Omental fat pad (tissue), 4 donors: Measurements from ENCODE around the gene GALNT14. TPM values are rescaled to one million over a fixed set of nuclear protein-coding genes. Genes with fewer than 3 reads are reported as not detected.

ENCODE experiments used
- ATAC-seq: fragments of 150-250 bp; one replicate; pipeline ENCODE4 v1.9.1; 2016; ENCODE audit warnings: mild to moderate bottlenecking, moderate library complexity; ENCODE audit not compliant: low FRiP score
- DNase-seq: peaks from one replicate; pipeline ENCODE4 v3.0.0-alpha.2; 2019; ENCODE audit warnings: low spot score
- total RNA-seq, 4 donors: library from RNA; depleted of rRNA; stranded (reverse); fragments of >200 nt; gene quantifications; one replicate each; pipeline ENCODE4 v1.1.0, GENCODE V29; 2016
- TF ChIP-seq, protein P1 (sequence below), 3 donors: fragments of 450-650 bp; IDR thresholded peaks; one replicate each; pipeline ENCODE4 v1.5.1; 2016 to 2017; ENCODE audit warnings: antibody characterized with exemption in 3 of 3, mild to moderate bottlenecking in 3 of 3, moderate library complexity in 2 of 3

The GALNT14 gene
- total RNA-seq, 4 donors from 2014 or later, result 0.65 to 2.6 (median 2.0) TPM

DNA sequence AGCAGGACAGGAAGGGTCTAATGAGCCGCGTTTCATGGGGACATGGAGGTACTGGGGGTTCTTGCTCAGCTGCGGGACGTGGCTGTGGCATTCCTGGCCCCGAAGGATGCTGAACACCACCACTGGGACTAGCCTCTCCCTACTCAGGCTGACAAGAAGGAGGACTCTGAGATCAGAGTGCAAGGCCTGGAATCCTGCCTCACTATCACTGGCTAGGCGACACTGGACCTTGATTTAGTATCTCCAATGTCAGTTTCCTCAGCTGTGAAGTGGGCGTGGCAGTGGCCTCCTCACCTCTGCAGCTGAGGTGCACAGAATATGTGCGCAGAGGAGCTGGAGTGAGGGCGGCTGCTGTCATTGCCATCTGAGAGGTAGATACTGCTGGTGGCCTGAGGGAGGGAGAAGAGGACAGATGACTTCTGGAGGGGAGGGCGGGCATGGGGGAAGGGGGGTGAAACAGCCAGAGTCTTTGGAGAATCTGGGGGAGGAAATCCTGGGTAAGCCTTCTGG is 173.2 kb downstream of the GALNT14 start:
- ATAC-seq, result no peak
- TF ChIP-seq, protein P1, sequence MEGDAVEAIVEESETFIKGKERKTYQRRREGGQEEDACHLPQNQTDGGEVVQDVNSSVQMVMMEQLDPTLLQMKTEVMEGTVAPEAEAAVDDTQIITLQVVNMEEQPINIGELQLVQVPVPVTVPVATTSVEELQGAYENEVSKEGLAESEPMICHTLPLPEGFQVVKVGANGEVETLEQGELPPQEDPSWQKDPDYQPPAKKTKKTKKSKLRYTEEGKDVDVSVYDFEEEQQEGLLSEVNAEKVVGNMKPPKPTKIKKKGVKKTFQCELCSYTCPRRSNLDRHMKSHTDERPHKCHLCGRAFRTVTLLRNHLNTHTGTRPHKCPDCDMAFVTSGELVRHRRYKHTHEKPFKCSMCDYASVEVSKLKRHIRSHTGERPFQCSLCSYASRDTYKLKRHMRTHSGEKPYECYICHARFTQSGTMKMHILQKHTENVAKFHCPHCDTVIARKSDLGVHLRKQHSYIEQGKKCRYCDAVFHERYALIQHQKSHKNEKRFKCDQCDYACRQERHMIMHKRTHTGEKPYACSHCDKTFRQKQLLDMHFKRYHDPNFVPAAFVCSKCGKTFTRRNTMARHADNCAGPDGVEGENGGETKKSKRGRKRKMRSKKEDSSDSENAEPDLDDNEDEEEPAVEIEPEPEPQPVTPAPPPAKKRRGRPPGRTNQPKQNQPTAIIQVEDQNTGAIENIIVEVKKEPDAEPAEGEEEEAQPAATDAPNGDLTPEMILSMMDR (IDR thresholded peaks at IDR 0.05), result no peak
- DNase-seq, result no peak

DNA sequence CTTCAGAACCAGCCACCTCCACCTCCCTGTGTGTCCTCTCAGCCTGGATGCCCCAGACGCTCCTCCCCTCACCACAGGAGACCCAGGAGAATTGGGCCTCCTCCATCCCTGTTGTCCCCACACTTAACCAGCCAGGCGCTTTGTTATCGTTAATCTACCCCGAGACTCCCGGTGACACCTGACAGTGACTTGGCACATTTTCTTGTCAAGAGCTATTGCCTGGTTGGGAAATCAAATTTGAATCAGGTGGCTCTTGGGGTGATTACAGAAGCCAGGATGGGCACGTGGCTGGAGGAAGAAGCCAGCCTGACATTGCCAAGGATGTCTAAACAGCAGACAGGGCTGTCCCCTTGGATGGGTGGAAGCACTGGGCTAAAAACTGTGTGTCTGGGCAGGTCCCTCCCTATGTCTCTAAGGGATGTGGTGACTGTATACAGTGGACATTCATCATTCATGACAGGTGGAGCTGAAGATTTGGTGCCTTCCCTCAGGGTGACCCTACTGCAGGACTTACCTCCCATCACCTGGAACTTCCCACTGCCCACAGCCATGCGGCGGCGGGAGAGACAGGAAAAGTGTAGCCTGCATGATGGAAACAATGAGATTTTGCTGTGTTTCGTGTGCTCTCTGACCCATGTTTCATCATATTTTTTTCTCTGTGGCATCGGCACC is 173.8 kb downstream of the GALNT14 start:
- DNase-seq (no peak), ATAC-seq (no peak)
- TF ChIP-seq, protein P1 (IDR thresholded peaks at IDR 0.05), result no peak

DNA sequence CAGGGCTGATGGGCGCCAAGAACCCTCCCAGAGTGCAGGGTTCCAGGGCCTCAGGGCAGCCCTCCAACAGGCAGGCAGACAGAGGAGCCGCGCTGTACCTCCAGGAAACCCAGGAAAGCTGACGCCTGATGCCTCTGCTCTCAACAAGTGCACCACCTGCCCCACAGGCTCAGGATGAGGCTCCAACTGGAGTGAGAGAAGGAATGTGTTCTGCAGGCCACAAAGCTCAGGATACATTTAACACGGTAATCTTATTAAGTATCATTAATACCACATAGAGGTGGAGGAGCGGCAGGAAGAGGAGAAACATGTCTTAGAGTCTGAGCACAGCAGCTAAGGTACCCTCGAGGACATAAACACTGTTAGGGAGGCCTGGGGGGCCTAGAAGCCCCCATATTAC is 175.1 kb downstream of the GALNT14 start:
- DNase-seq (no peak), ATAC-seq (no peak)
- TF ChIP-seq, protein P1 (IDR thresholded peaks at IDR 0.05), result no peak

DNA sequence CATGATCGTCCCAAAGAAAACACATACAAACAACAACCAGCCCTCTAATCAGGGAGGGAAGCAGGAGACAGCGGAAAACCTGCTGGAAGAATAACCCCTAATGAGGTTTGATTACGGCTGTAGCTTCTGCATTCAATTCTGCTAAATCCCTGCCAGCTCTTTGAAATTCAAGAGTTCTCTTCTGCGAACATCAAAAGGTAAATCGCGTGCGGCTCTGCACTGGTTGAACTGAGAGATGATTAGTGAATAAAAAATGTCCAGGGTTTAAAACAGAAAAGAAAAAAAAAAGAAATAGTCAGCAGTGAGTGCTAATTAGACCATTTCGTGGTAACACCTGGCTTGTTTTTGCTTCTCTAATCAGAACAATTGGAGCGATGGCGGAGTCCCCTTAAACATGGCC is 178.0 kb downstream of the GALNT14 start:
- TF ChIP-seq, protein P1 (IDR thresholded peaks at IDR 0.05), result no peak
- DNase-seq, result no peak

DNA sequence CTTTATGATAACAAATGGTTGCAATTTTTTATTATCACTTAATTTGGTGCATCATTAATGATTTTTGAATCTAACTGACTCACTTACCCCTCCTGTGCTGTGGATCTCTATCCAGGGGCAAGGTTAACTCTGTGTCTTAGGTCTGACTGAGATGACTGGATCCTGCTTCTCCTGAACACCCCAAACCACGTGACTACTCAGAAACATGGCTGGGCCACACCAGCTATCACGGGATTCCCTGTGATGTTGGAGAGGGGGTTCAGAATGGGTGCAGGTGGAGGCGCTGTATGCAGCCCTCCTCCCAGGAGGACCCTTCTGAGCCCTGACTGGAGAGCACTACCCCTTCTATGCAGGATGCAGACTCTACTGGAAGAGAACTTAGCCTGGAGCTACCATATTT is 178.6 kb downstream of the GALNT14 start:
- TF ChIP-seq, protein P1 (IDR thresholded peaks at IDR 0.05), result no peak
- DNase-seq (no peak), ATAC-seq (no peak)

More for the DNA sequence above, 178.0 kb downstream of the GALNT14 start:
- no peak for ATAC-seq

DNA sequence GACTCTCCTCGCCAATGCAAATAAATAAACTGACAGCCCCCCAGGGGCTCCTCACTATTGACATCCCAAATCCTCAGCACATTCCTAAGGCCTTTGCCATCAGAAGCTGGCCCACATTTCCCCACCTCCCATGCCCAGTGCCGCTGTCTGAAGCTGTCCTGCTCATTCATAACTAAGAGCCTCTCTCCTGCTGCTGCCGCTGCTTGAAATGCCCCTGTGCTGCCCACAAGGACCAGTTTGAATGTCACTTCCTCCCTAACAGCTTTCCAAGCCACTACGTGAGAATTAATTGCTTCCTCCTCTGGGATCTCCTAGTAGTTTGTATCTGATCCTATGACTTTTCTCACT is 179.3 kb downstream of the GALNT14 start:
- DNase-seq (no peak), ATAC-seq (no peak)
- TF ChIP-seq, protein P1 (IDR thresholded peaks at IDR 0.05), result no peak
